Calu3 (cell line): ENCODE measurements around the gene SLFN12L. TPM values are rescaled to one million over a fixed set of nuclear protein-coding genes. Genes with fewer than 3 reads are reported as not detected.

Experiments used
- BruUV-seq: library from RNA; stranded (reverse); fragments of 400-500 nt; replicated peaks from 2 replicates; lab custom pipeline; 2021; lab: Mats Ljungman, UMichigan
- CTCF ChIA-PET: fragments of 300-600 bp; sonication (Branson Sonifier 250); formaldehyde crosslinking; loops from one replicate; lab custom pipeline; 2022; ENCODE audit warnings: antibody characterized with exemption; lab: Charles Lee
- DNase-seq: peaks from one replicate; pipeline ENCODE4 v3.0.0; 2022
- H3K27ac Mint-ChIP-seq: one replicate; pipeline ENCODE4 v1.8.0; 2022; ENCODE audit warnings: mixed read lengths; ENCODE audit not compliant: unreplicated experiment
- H3K27me3 Mint-ChIP-seq: one replicate; pipeline ENCODE4 v1.8.0; 2022; ENCODE audit warnings: mixed read lengths; ENCODE audit not compliant: unreplicated experiment
- H3K36me3 Mint-ChIP-seq: one replicate; pipeline ENCODE4 v1.8.0; 2022; ENCODE audit warnings: mild to moderate bottlenecking, moderate library complexity, mixed read lengths; ENCODE audit not compliant: insufficient read depth, unreplicated experiment
- H3K4me1 Mint-ChIP-seq: one replicate; pipeline ENCODE4 v1.8.0; 2022; ENCODE audit warnings: mild to moderate bottlenecking, low read depth, mixed read lengths; ENCODE audit not compliant: unreplicated experiment
- H3K4me3 Mint-ChIP-seq: one replicate; pipeline ENCODE4 v1.8.0; 2022; ENCODE audit warnings: mild to moderate bottlenecking, low read depth, moderate library complexity, mixed read lengths; ENCODE audit not compliant: unreplicated experiment
- H3K9me3 Mint-ChIP-seq: one replicate; pipeline ENCODE4 v1.8.0; 2022; ENCODE audit warnings: low read depth, mixed read lengths; ENCODE audit not compliant: unreplicated experiment
- CTCF ChIP-seq: fragments of 200-600 bp; IDR thresholded peaks from one replicate; pipeline ENCODE4 v1.8.0; 2022; ENCODE audit warnings: antibody characterized with exemption; ENCODE audit not compliant: unreplicated experiment
- intact Hi-C: fragments of 100-400 bp; cut with micrococcal nuclease; formaldehyde crosslinking; loops from one replicate; pipeline ENCODE4 v1.10.0; 2022; ENCODE audit not compliant: unreplicated experiment
- total RNA-seq: library from RNA; stranded (reverse); gene quantifications from 2 replicates; pipeline ENCODE4 v1.2.3, GENCODE V29; 2022

Gene SLFN12L
- total RNA-seq, 1 experiment from 2014 or later = 0.14 TPM

- no peaks in the 10 kb centered on the region for H3K4me1 Mint-ChIP-seq
- H3K27ac Mint-ChIP-seq = no peak overlapping the region
- intact Hi-C loops = no loop called here
- peaks cover 75% of the 10 kb centered on the region for H3K27me3 Mint-ChIP-seq
- CTCF ChIA-PET = interaction anchor here (1.9 kb wide), 1 partner anchor 10 kb away, joined by 6 read pairs; no protein-coding TSS in a partner anchor
- H3K9me3 Mint-ChIP-seq = no peaks in the 10 kb centered on the region
- H3K4me3 Mint-ChIP-seq = no peak overlapping the region
- DNase-seq = no peak
- H3K36me3 Mint-ChIP-seq = no peaks in the 10 kb centered on the region
- no peak for TF ChIP-seq CTCF
- BruUV-seq = no TSS peak
These were observed 11.5 kb upstream of the SLFN12L start for GRCh38 chr17:35548978-35549377.

- TF ChIP-seq CTCF = no peak
- Mint-ChIP-seq H3K36me3 (no peaks in the 10 kb centered on the region), H3K9me3 (no peaks in the 10 kb centered on the region), H3K27me3 (peaks cover 68% of the 10 kb centered on the region), H3K4me3 (no peak overlapping the region), H3K4me1 (no peaks in the 10 kb centered on the region), H3K27ac (no peak overlapping the region)
- no TSS peak for BruUV-seq
- intact Hi-C loops = no loop called here
- CTCF ChIA-PET = interaction anchor here (1.9 kb wide), 1 partner anchor 9 kb away, joined by 6 read pairs; no protein-coding TSS in a partner anchor
- DNase-seq = no peak
These were observed 10.8 kb upstream of the SLFN12L start for GRCh38 chr17:35548208-35548810.

GRCh38 chr17:35546487-35546886 is 9.0 kb upstream of the SLFN12L start:
- DNase-seq = no peak
- intact Hi-C loops = no loop called here
- H3K9me3 Mint-ChIP-seq = no peaks in the 10 kb centered on the region
- no peaks in the 10 kb centered on the region for H3K36me3 Mint-ChIP-seq
- no peak overlapping the region for H3K27ac Mint-ChIP-seq
- H3K4me1 Mint-ChIP-seq = no peaks in the 10 kb centered on the region
- peaks cover 50% of the 10 kb centered on the region for H3K27me3 Mint-ChIP-seq
- CTCF ChIA-PET = no interaction called here
- no peak overlapping the region for H3K4me3 Mint-ChIP-seq
- TF ChIP-seq CTCF = no peak
- no TSS peak for BruUV-seq

- H3K36me3 Mint-ChIP-seq = no peaks in the 10 kb centered on the region
- H3K27me3 Mint-ChIP-seq = peaks cover 41% of the 10 kb centered on the region
- CTCF ChIA-PET = no interaction called here
- H3K27ac Mint-ChIP-seq = no peak overlapping the region
- H3K9me3 Mint-ChIP-seq = no peaks in the 10 kb centered on the region
- BruUV-seq = no TSS peak
- H3K4me1 Mint-ChIP-seq = peaks cover 9% of the 10 kb centered on the region
- no peak for TF ChIP-seq CTCF
- DNase-seq = no peak
- intact Hi-C loops = no loop called here
- no peak overlapping the region for H3K4me3 Mint-ChIP-seq
These were observed 7.7 kb upstream of the SLFN12L start for GRCh38 chr17:35545150-35545549.
